BLaER1 (cell line): Measurements from ENCODE around the gene ZBTB45.
A peak's percentile ranks its signal among the peaks of the same experiment; 100 is the strongest.

Experiments
- H3K27ac ChIP-seq: shearing (Covaris generic); formaldehyde crosslinking; 2 replicates; pipeline ENCODE4 v1.8.1; 2022
- H3K27me3 ChIP-seq: shearing (Covaris generic); formaldehyde crosslinking; 2 replicates; pipeline ENCODE4 v1.8.1; 2022
- H3K36me3 ChIP-seq: shearing (Covaris generic); formaldehyde crosslinking; 2 replicates; pipeline ENCODE4 v1.8.1; 2022
- H3K4me1 ChIP-seq: shearing (Covaris generic); formaldehyde crosslinking; 2 replicates; pipeline ENCODE4 v1.8.1; 2022
- H3K4me2 ChIP-seq: shearing (Covaris generic); formaldehyde crosslinking; 2 replicates; pipeline ENCODE4 v1.8.1; 2022
- H3K4me3 ChIP-seq: shearing (Covaris generic); formaldehyde crosslinking; 2 replicates; pipeline ENCODE4 v1.8.1; 2022
- H3K9ac ChIP-seq: shearing (Covaris generic); formaldehyde crosslinking; 2 replicates; pipeline ENCODE4 v1.8.1; 2022
- H3K9me3 ChIP-seq: shearing (Covaris generic); formaldehyde crosslinking; 2 replicates; pipeline ENCODE4 v1.8.1; 2022
- H4K20me1 ChIP-seq: shearing (Covaris generic); formaldehyde crosslinking; 2 replicates; pipeline ENCODE4 v1.8.1; 2022
- Cebpa-rat ChIP-seq: shearing (Covaris generic); IDR thresholded peaks from 2 replicates; pipeline ENCODE4 v1.8.1; 2022

Gene ZBTB45

GRCh38 chr19:58560007-58560887, 40.6 kb upstream of the ZBTB45 start:
- Histone ChIP-seq H3K27ac (peak overlapping the region; percentile 99), H3K4me3 (peak overlapping the region; percentile 95), H3K4me2 (peak overlapping the region; percentile 89), H3K36me3 (peaks cover 22% of the 10 kb centered on the region), H3K9me3 (no peaks in the 10 kb centered on the region), H3K9ac (peak overlapping the region; percentile 97), H4K20me1 (peaks cover 20% of the 10 kb centered on the region), H3K27me3 (no peaks in the 10 kb centered on the region), H3K4me1 (peaks cover 76% of the 10 kb centered on the region)
- TF ChIP-seq Cebpa-rat, result no peak

DNA sequence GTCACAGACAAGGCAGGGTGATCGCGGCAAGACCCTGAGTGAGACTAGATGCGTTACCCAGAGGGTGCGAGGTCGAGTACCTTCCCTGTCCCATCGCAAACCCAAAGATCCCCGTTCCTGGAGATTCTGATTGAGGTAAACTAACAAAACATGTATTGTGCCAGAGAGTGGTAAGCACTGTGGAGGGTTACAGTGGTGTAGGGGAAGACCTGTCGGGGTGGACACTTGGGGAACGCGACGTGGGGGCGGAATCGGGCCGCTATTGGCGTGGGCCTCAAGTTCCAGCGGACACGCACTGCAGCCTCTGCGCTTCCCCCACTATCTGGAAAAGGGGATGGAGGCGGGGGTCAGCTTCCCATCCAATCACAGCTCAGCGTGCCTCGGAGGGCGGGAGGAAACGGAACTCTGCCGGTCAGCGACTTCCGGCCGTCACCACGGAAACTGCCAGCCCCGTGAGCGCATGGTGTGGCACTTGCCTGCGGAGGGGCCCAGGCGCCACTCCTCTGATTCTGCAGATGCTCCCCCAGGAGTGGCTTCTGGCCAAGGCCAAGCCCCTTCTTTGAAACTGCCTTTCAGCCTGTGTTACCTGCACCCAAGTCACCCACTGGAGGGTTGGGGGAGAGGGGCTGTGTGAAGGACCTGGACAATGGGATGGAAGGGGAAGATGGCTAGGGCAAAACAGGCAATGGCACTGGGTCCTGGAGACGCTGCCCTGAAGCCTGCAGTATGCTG, 39.8 kb upstream of the ZBTB45 start:
- Histone ChIP-seq H3K27ac (peak overlapping the region; percentile 99), H3K4me3 (peak overlapping the region; percentile 95), H3K36me3 (peaks cover 19% of the 10 kb centered on the region), H3K9me3 (no peaks in the 10 kb centered on the region), H4K20me1 (peaks cover 20% of the 10 kb centered on the region), H3K4me1 (peaks cover 75% of the 10 kb centered on the region), H3K4me2 (peak overlapping the region; percentile 89), H3K27me3 (no peaks in the 10 kb centered on the region), H3K9ac (peak overlapping the region; percentile 97)
- no peak for TF ChIP-seq Cebpa-rat

GRCh38 chr19:58558623-58559274, 39.1 kb upstream of the ZBTB45 start:
- Histone ChIP-seq H3K9ac (peak overlapping the region; percentile 97), H3K9me3 (no peaks in the 10 kb centered on the region), H3K27ac (peak overlapping the region; percentile 99), H3K36me3 (peaks cover 20% of the 10 kb centered on the region), H4K20me1 (peaks cover 26% of the 10 kb centered on the region), H3K4me3 (peak overlapping the region; percentile 95), H3K4me2 (peak overlapping the region; percentile 89), H3K4me1 (peaks cover 75% of the 10 kb centered on the region), H3K27me3 (no peaks in the 10 kb centered on the region)
- no peak for TF ChIP-seq Cebpa-rat

GRCh38 chr19:58558066-58558622, 38.5 kb upstream of the ZBTB45 start, which contains the start of gene UBE2M:
UBE2M (minus strand) TSS chr19:58558611; CDS start chr19:58558381, 230 bp downstream.
- Histone ChIP-seq H3K4me3 (peak within 1 kb of the TSS; percentile 95), H3K9me3 (no peaks in the 10 kb centered on the region), H3K36me3 (peaks cover 26% of the 10 kb centered on the region), H3K4me1 (peaks cover 75% of the 10 kb centered on the region), H4K20me1 (peaks cover 32% of the 10 kb centered on the region), H3K27me3 (no peaks in the 10 kb centered on the region), H3K9ac (peak within 1 kb of the TSS; percentile 97), H3K4me2 (peak within 1 kb of the TSS; percentile 89), H3K27ac (peak within 1 kb of the TSS; percentile 99)
- no peak for TF ChIP-seq Cebpa-rat

GRCh38 chr19:58557221-58558065, 37.8 kb upstream of the ZBTB45 start:
- peak overlapping the region; percentile 95 for H3K4me3 ChIP-seq
- H3K9ac ChIP-seq, result peak overlapping the region; percentile 97
- TF ChIP-seq Cebpa-rat, result no peak
- peak overlapping the region; percentile 89 for H3K4me2 ChIP-seq
- peaks cover 39% of the 10 kb centered on the region for H4K20me1 ChIP-seq
- no peaks in the 10 kb centered on the region for H3K27me3 ChIP-seq
- peak overlapping the region; percentile 99 for H3K27ac ChIP-seq
- peaks cover 68% of the 10 kb centered on the region for H3K4me1 ChIP-seq
- H3K36me3 ChIP-seq, result peaks cover 33% of the 10 kb centered on the region
- H3K9me3 ChIP-seq, result no peaks in the 10 kb centered on the region

DNA sequence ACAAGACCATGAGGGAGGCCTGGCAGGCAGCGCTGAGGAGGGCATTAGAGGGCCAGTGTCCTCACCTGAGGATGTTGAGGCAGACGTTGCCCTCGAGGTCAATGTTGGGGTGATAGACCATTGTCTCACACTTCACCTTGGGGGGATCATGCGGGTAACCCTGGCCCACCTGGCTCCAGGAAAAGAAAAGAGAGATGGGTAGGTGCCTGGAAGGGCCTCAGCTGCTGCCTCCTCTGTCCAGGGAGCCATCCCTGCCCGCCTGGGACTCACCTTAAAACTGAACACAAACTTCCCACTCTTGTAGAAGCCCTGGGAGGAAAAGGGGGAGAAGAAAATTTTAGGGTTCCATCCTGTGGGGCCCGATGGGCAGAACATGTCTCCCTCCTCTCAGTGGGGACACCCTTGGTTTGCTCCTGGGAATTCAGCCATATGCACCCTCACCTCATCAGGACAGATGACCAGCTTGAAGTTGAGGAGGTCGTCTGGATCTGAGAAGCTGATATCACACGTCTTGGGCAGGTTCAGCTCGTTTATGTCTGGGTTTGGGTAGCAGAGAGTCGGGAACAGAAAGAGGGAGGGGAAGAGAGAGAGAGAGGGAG, 37.1 kb upstream of the ZBTB45 start:
- Histone ChIP-seq H3K4me2 (peak overlapping the region; percentile 89), H3K4me1 (peaks cover 61% of the 10 kb centered on the region), H3K27ac (peak overlapping the region; percentile 99), H3K27me3 (no peaks in the 10 kb centered on the region), H3K9me3 (no peaks in the 10 kb centered on the region), H3K9ac (peak overlapping the region; percentile 97), H3K4me3 (peak overlapping the region; percentile 95), H4K20me1 (peaks cover 46% of the 10 kb centered on the region), H3K36me3 (peaks cover 41% of the 10 kb centered on the region)
- TF ChIP-seq Cebpa-rat, result no peak

GRCh38 chr19:58555920-58556621, 36.5 kb upstream of the ZBTB45 start:
- H3K9me3 ChIP-seq, result no peaks in the 10 kb centered on the region
- H3K4me1 ChIP-seq, result peaks cover 55% of the 10 kb centered on the region
- peak overlapping the region; percentile 97 for H3K9ac ChIP-seq
- H3K36me3 ChIP-seq, result peaks cover 47% of the 10 kb centered on the region
- H3K27me3 ChIP-seq, result no peaks in the 10 kb centered on the region
- H4K20me1 ChIP-seq, result peaks cover 52% of the 10 kb centered on the region
- TF ChIP-seq Cebpa-rat, result no peak
- peak overlapping the region; percentile 95; the same call in 1 of the 2 replicates for H3K4me3 ChIP-seq
- H3K27ac ChIP-seq, result peak overlapping the region; percentile 99
- H3K4me2 ChIP-seq, result peak overlapping the region; percentile 89

- Histone ChIP-seq H3K4me3 (peak overlapping the region; percentile 78), H3K9ac (peak overlapping the region; percentile 91), H3K27ac (peak overlapping the region; percentile 91), H3K27me3 (no peaks in the 10 kb centered on the region), H3K4me2 (peak overlapping the region; percentile 89), H3K4me1 (peaks cover 48% of the 10 kb centered on the region), H3K9me3 (no peaks in the 10 kb centered on the region), H4K20me1 (peaks cover 59% of the 10 kb centered on the region), H3K36me3 (peaks cover 54% of the 10 kb centered on the region)
- no peak for TF ChIP-seq Cebpa-rat
Observed at GRCh38 chr19:58555369-58555885, 35.8 kb upstream of the ZBTB45 start.
